Stomach (tissue), 4 donors: Measurements from ENCODE around the gene CRYZL1.

Source experiments
- CTCF ChIP-seq, 7 experiments: fragments of 450-650 bp in 4 of 7; fragments of 200-600 bp in 3 of 7; sonication (generic) in 3 of 7; IDR thresholded peaks; one replicate each; pipeline ENCODE4 v1.5.1; 2016 to 2019; ENCODE audit warnings: antibody characterized with exemption in 7 of 7, control low read depth in 2 of 7, mild to moderate bottlenecking in 1 of 7
- EP300 ChIP-seq: sonication (generic); formaldehyde crosslinking; IDR thresholded peaks from one replicate; pipeline ENCODE4 v1.6.1; 2017; ENCODE audit warnings: antibody characterized with exemption
- POLR2A ChIP-seq, 4 donors: fragments of 450-650 bp; IDR thresholded peaks; one replicate each; pipeline ENCODE4 v1.6.1; 2016; ENCODE audit warnings: antibody characterized with exemption in 4 of 4, control low read depth in 2 of 4, mild to moderate bottlenecking in 1 of 4, moderate library complexity in 1 of 4
- POLR2AphosphoS5 ChIP-seq, 3 donors: sonication (generic); formaldehyde crosslinking; IDR thresholded peaks; one replicate each; pipeline ENCODE4 v1.6.1; 2016; ENCODE audit warnings: antibody characterized with exemption in 3 of 3

DNA sequence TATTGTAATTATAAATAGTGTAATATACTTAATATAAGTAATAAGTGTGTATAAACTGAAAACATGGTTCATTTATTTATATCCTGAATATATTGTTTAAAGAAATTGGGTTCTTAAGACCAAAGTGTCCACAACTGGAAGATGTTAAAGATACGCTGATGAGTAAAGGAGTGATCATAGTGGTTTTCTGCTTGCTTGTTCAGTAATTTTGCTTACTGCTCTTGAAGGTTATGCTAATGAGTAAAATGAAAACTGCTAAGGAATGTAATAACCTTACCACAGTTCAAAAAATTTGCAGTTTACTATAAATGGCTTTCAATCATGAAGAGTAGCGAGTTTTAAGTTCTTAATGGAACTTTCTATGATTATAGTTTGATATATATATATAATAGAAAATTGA is 75.0 kb downstream of the CRYZL1 start:
- no peak for TF ChIP-seq POLR2A (IDR thresholded peaks at IDR 0.05)
- TF ChIP-seq POLR2AphosphoS5 (IDR thresholded peaks at IDR 0.05): no peak
- TF ChIP-seq CTCF (IDR thresholded peaks at IDR 0.05): no peak
- no peak for TF ChIP-seq EP300
